ENCODE data around the gene GIPC1. TPM values are rescaled to one million over a fixed set of nuclear protein-coding genes. Genes with fewer than 3 reads are reported as not detected.
"Not testable (repeated sequence)": the region's sequence is repeated elsewhere in the genome, so short reads cannot be mapped to it uniquely, and the experiment has no call there.

Gene GIPC1
- total RNA-seq, 2 donors from 2014 or later, result 68.6 to 72.6 TPM

DNA sequence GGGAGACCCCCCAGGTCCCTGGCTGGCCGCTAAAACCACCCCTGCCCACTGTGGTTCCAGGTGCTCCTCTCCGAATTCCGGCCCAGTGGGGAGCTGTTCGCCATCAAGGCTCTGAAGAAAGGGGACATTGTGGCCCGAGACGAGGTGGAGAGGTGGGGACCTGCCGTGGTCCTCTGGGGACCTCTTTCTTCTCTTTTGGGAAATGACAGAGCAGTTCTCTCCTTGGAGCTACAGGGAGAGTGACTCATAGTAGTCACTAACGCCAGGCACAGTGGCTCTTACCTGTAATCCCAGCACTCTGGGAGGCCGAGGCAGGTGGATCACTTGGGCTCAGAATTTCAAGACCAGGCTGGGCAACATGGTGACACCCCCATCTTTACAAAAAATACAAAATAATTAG lies 28.1 kb downstream of the GIPC1 start:
- Mint-ChIP-seq H3K4me3 (no peak overlapping the region), H3K36me3 (ENCODE audit: low read depth) (peaks cover 48% of the 10 kb centered on the region), H3K27ac (no peak overlapping the region), H3K4me1 (no peaks in the 10 kb centered on the region), H3K9me3 (no peaks in the 10 kb centered on the region), H3K27me3 (ENCODE audit: insufficient read depth) (peaks cover under 1% of the 10 kb centered on the region)
- Histone ChIP-seq H3K4me1 (ENCODE audit: control insufficient read depth, insufficient read depth, low read length) (no peaks in the 10 kb centered on the region), H3K27me3 (ENCODE audit: control insufficient read depth, insufficient read depth, low read length, poor library complexity, severe bottlenecking) (no peaks in the 10 kb centered on the region), H3K9me3 (ENCODE audit: control insufficient read depth, low read length) (no peaks in the 10 kb centered on the region), H3K36me3 (ENCODE audit: control insufficient read depth, insufficient read depth, low read length) (peaks cover 40% of the 10 kb centered on the region), H3K27ac (ENCODE audit: low read depth, low read length) (no peak overlapping the region), H3K9ac (ENCODE audit: extremely low read depth, low read length, poor library complexity, severe bottlenecking) (no peak overlapping the region), H3K4me3 (ENCODE audit: low read length) (no peak overlapping the region)
- TF ChIP-seq, protein P1, sequence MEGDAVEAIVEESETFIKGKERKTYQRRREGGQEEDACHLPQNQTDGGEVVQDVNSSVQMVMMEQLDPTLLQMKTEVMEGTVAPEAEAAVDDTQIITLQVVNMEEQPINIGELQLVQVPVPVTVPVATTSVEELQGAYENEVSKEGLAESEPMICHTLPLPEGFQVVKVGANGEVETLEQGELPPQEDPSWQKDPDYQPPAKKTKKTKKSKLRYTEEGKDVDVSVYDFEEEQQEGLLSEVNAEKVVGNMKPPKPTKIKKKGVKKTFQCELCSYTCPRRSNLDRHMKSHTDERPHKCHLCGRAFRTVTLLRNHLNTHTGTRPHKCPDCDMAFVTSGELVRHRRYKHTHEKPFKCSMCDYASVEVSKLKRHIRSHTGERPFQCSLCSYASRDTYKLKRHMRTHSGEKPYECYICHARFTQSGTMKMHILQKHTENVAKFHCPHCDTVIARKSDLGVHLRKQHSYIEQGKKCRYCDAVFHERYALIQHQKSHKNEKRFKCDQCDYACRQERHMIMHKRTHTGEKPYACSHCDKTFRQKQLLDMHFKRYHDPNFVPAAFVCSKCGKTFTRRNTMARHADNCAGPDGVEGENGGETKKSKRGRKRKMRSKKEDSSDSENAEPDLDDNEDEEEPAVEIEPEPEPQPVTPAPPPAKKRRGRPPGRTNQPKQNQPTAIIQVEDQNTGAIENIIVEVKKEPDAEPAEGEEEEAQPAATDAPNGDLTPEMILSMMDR (conservative IDR thresholded peaks at IDR 0.05), result peak; percentile 35
- WGBS, 2 experiments (ENCODE audit: insufficient coverage in 1 of 2, insufficient read length in 1 of 2), result 86 to 90% methylated on average over 4 to 9 of the region's 9 CpGs
- DNase-seq, result peak; percentile 62

DNA sequence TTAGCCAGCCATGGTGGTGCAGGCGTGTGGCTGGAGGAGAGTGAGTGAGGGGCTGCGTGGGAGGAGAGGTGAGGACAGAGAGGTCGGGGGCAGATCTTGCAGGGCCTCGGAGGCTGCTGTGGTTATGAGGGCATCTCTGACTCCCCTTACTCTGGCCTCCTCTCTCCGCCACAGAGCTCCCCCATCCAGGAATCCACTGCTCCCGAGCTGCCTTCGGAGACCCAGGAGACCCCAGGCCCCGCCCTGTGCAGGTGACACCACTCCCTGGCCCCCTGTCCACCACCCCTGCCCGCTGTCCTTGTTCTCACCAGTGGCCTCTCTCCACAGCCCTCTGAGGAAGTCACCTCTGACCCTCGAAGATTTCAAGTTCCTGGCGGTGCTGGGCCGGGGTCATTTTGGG lies 28.5 kb downstream of the GIPC1 start:
- Mint-ChIP-seq H3K4me3 (no peak overlapping the region), H3K9me3 (no peaks in the 10 kb centered on the region)
- no peak overlapping the region for H3K4me3 ChIP-seq (ENCODE audit: low read length)

DNA sequence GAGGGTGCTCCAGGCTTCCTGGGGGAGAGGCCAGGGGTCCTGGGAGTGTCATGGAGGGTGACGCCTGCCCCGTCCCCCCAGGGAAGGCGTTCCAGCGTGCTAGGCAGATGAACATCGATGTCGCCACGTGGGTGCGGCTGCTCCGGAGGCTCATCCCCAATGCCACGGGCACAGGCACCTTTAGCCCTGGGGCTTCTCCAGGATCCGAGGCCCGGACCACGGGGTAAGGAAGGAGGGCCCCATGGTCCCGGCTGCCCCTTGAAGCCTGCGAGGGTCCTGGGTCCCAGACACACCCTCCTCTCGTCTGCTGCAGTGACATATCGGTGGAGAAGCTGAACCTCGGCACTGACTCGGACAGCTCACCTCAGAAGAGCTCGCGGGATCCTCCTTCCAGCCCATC lies 32.2 kb downstream of the GIPC1 start:
- no peak overlapping the region for H3K4me3 Mint-ChIP-seq
- no peaks in the 10 kb centered on the region for H3K9me3 Mint-ChIP-seq
- TF ChIP-seq, protein P1 (conservative IDR thresholded peaks at IDR 0.05), result no peak
- no peaks in the 10 kb centered on the region for H3K4me1 ChIP-seq (ENCODE audit: control insufficient read depth, insufficient read depth, low read length)
- H3K36me3 Mint-ChIP-seq (ENCODE audit: low read depth), result peaks cover 67% of the 10 kb centered on the region
- no peaks in the 10 kb centered on the region for H3K27me3 Mint-ChIP-seq (ENCODE audit: insufficient read depth)
- H3K27me3 ChIP-seq (ENCODE audit: control insufficient read depth, insufficient read depth, low read length, poor library complexity, severe bottlenecking), result no peaks in the 10 kb centered on the region
- H3K27ac ChIP-seq (ENCODE audit: low read depth, low read length), result no peak overlapping the region
- H3K9me3 ChIP-seq (ENCODE audit: control insufficient read depth, low read length), result no peaks in the 10 kb centered on the region
- WGBS, 2 experiments (ENCODE audit: insufficient coverage in 1 of 2, insufficient read length in 1 of 2), result 97 to 98% methylated on average over 15 to 21 of the region's 21 CpGs
- no peak overlapping the region for H3K4me3 ChIP-seq (ENCODE audit: low read length)
- H3K4me1 Mint-ChIP-seq, result no peaks in the 10 kb centered on the region
- no peak overlapping the region for H3K27ac Mint-ChIP-seq
- no peak overlapping the region for H3K9ac ChIP-seq (ENCODE audit: extremely low read depth, low read length, poor library complexity, severe bottlenecking)
- peaks cover 44% of the 10 kb centered on the region for H3K36me3 ChIP-seq (ENCODE audit: control insufficient read depth, insufficient read depth, low read length)
- DNase-seq, result no peak

More for the DNA sequence above, 28.5 kb downstream of the GIPC1 start:
- Histone ChIP-seq H3K9ac (ENCODE audit: extremely low read depth, low read length, poor library complexity, severe bottlenecking) (no peak overlapping the region), H3K36me3 (ENCODE audit: control insufficient read depth, insufficient read depth, low read length) (peaks cover 40% of the 10 kb centered on the region), H3K27ac (ENCODE audit: low read depth, low read length) (no peak overlapping the region), H3K9me3 (ENCODE audit: control insufficient read depth, low read length) (no peaks in the 10 kb centered on the region), H3K4me1 (ENCODE audit: control insufficient read depth, insufficient read depth, low read length) (no peaks in the 10 kb centered on the region), H3K27me3 (ENCODE audit: control insufficient read depth, insufficient read depth, low read length, poor library complexity, severe bottlenecking) (no peaks in the 10 kb centered on the region)
- no peaks in the 10 kb centered on the region for H3K27me3 Mint-ChIP-seq (ENCODE audit: insufficient read depth)
- peaks cover 53% of the 10 kb centered on the region for H3K36me3 Mint-ChIP-seq (ENCODE audit: low read depth)
- no peak overlapping the region for H3K27ac Mint-ChIP-seq
- WGBS, 2 experiments (ENCODE audit: insufficient coverage in 1 of 2, insufficient read length in 1 of 2), result 88 to 95% methylated on average over 3 to 12 of the region's 12 CpGs
- no peak for DNase-seq
- no peaks in the 10 kb centered on the region for H3K4me1 Mint-ChIP-seq
- TF ChIP-seq, protein P1 (conservative IDR thresholded peaks at IDR 0.05), result no peak

DNA sequence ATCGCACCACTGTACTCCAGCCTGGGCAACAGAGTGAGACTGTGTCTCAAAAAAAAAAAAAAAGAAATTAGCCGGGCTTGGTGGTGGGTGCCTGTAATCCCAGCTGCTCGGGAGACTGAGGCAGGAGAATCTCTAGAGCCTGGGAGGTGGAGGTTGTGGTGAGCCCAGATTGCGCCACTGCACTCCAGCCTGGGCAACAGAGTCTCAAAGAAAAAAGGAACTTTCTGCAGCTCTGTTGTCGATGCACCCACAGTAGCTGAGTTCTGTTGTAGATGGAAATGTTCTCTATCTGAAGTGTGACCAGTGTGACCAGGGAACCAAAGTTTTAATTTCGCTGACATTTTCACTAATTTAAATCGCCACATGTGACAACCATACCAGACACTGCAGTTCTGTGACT lies 33.5 kb downstream of the GIPC1 start:
- H3K27me3 Mint-ChIP-seq (ENCODE audit: insufficient read depth); H3K9ac ChIP-seq (ENCODE audit: extremely low read depth, low read length, poor library complexity, severe bottlenecking); H3K27me3 ChIP-seq (ENCODE audit: control insufficient read depth, insufficient read depth, low read length, poor library complexity, severe bottlenecking); H3K9me3 Mint-ChIP-seq; H3K27ac ChIP-seq (ENCODE audit: low read depth, low read length); H3K9me3 ChIP-seq (ENCODE audit: control insufficient read depth, low read length); H3K4me1 Mint-ChIP-seq; H3K4me3 Mint-ChIP-seq; H3K27ac Mint-ChIP-seq; DNase-seq; H3K4me1 ChIP-seq (ENCODE audit: control insufficient read depth, insufficient read depth, low read length); H3K4me3 ChIP-seq (ENCODE audit: low read length): not testable (repeated sequence)
- H3K36me3 ChIP-seq (ENCODE audit: control insufficient read depth, insufficient read depth, low read length), result peaks cover 39% of the 10 kb centered on the region
- 92% methylated on average over 3 to 7 of the region's 7 CpGs for WGBS, 2 experiments (ENCODE audit: insufficient coverage in 1 of 2, insufficient read length in 1 of 2)
- H3K36me3 Mint-ChIP-seq (ENCODE audit: low read depth), result peaks cover 65% of the 10 kb centered on the region
